GM12873 (cell line): ENCODE results near the gene LRRTM3.

ENCODE experiments used
- TF ChIP-seq, protein P1 (sequence below): IDR thresholded peaks from 2 replicates; pipeline ENCODE4 v1.5.1; 2012; ENCODE audit warnings: low read depth, mild to moderate bottlenecking, moderate library complexity, low read length, control low read depth; ENCODE audit not compliant: insufficient read depth; ENCODE audit errors: missing control alignments

Gene LRRTM3

DNA sequence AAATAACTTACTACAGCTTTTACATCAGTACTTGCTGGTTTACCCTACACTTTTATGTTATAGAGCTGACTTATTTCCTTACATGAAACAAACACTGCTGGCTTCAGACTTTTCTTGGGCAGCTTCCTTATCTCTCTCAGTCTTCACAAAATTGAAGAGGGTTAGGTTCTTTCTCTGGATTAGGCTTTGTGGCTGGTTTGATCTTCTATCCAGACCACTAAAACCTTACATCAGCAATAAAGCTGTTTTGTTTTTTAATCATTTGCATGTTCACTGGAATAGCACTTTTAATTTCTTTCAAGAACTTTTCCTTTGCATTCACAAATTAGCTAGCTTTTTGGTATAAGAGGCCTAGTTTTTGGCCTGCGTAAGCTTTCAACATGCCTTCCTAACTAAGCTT, 218.7 kb downstream of the LRRTM3 start:
- TF ChIP-seq, protein P1, sequence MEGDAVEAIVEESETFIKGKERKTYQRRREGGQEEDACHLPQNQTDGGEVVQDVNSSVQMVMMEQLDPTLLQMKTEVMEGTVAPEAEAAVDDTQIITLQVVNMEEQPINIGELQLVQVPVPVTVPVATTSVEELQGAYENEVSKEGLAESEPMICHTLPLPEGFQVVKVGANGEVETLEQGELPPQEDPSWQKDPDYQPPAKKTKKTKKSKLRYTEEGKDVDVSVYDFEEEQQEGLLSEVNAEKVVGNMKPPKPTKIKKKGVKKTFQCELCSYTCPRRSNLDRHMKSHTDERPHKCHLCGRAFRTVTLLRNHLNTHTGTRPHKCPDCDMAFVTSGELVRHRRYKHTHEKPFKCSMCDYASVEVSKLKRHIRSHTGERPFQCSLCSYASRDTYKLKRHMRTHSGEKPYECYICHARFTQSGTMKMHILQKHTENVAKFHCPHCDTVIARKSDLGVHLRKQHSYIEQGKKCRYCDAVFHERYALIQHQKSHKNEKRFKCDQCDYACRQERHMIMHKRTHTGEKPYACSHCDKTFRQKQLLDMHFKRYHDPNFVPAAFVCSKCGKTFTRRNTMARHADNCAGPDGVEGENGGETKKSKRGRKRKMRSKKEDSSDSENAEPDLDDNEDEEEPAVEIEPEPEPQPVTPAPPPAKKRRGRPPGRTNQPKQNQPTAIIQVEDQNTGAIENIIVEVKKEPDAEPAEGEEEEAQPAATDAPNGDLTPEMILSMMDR = no peak
